ENCODE data around the gene WDR90.

WDR90 gene

DNA sequence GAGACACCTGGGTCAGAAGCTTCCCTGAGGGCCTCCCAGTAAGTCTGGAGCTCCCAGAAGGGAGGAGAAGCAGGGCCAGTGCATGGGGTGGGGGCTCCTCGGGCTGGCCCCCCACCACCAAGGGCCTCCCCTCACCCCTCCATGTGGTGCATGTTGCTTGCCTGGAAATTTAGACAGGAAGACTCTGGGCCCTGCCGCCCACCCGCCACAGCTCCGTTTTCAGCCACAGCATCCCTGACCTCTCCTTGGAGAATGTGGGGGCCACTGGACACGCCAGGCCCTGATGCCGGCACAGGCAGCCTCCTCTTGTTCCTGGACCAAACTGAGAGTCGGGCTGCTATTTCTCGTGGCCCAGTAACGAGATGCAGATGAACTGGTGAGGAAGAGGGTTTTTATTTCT lies 10.3 kb upstream of the WDR90 start:
- DNase-seq (ENCODE audit: insufficient read length, low spot score) (no peak), FAIRE-seq (no peak)
- TF ChIP-seq POLR2A (IDR thresholded peaks at IDR 0.05; ENCODE audit: low read depth, low read length): no peak

DNA sequence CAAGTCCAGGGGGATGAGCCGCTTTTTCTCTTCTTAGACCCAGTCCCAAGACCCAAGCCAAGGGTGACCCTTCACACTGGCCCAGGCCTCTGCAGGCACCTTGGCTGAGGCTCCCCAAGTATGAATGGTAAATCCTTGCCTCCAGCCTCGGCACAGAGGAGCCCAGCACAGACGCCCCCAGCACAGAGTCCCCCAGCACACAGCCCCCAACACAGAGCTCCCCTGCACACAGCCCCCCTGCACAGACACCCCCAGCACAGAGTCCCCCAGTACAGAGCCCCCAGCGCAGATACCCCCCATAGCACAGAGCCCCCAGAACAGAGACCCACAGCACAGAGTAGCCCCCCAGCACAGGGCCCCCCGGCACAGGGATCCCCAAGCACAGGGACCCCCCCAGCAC lies 8.6 kb upstream of the WDR90 start:
- no peak for DNase-seq (ENCODE audit: insufficient read length, low spot score)
- no peak for TF ChIP-seq POLR2A (IDR thresholded peaks at IDR 0.05; ENCODE audit: low read depth, low read length)
- FAIRE-seq: no peak

DNA sequence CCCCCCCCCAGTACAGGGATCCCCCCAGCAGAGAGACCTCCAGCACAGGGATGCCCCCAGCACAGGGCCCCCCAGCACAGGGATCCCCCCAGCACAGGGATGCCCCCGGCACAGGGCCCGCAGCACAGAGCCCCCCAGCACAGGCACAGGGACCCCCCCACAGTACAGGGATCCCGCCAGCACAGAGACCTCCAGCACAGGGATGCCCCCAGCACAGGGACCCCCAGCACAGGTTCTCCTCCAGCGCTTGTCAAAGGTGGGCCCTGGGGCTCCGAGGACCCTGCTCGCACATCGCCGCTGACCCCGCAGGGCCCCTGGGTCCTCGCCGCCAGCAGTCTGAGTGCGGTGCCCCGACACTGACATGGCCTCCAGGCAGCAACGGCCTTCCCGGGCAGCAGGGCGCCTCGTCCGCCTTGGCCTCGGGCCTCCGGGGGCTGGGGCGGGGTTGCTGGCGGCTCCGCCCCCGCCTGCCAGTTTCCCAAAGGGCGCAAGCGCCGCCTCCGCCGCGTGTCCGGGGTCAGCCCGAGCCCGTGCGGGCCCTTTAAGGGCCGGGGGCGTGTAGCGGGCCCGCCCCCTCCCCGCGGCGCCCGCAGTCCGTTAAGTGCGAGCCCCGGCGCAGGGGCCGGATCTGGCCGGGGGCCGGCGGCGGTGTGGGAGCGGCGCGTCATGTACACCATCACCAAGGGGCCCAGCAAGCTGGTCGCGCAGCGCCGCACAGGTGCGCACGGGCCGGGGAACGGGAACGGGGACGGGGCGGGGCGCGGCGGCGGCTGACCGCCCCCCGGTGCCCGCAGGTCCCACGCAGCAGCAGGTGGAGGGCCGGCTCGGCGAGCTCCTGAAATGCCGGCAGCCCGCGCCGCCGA lies 7.6 kb upstream of the WDR90 start, which contains the start of gene MCRIP2:
TSS of gene MCRIP2 (plus strand) at position 503 of the 863 bp plus-strand sequence. CDS start at position 667, 164 bp downstream.
- DNase-seq (ENCODE audit: insufficient read length, low spot score) (peak; percentile 98), FAIRE-seq (no peak)
- peak; percentile 95 for TF ChIP-seq POLR2A (IDR thresholded peaks at IDR 0.05; ENCODE audit: low read depth, low read length)

DNA sequence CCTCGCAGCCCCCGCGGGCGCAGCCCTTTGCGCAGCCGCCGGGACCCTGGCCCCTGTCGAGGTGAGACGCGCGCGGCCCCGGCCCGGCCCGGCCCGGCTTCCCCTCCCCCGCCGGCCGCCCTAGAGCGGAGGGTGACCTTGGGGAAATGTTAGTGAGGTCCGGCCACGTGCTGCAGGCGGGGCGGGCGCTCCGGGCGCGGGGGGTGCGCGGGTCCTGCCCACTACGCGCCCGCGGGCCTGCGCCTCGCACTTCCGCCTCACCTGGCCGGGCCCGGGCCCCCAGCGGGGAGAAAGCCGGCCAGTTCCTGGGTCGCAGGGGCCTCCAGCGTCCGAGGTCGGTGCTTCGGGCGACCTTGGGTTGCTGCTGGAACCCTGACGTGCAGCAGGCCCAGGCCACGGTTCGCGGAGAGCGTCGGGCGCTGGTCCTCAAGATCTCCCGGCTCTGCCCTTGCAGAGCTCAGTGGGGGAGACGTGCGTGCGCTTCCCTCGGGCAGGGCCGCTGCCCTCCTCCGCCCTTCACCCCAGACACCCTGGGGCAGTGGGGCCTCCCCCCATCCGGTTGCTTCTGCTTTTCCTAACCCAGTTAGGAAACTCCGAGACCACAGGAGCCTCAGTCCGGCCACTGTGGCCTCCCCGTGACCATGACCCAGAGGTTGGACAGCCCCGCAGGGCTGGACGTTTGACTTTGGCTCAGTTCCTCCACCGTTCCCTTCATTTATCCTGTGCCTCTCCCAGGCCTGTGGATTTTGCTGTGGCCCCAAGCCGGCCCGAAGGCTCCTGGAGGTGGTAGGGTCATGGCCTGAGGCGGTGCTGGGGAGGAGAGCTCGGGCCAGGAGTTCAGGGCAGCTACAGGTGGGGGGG lies 6.7 kb upstream of the WDR90 start:
- TF ChIP-seq POLR2A (IDR thresholded peaks at IDR 0.05; ENCODE audit: low read depth, low read length): no peak
- FAIRE-seq (no peak), DNase-seq (ENCODE audit: insufficient read length, low spot score) (no peak)

DNA sequence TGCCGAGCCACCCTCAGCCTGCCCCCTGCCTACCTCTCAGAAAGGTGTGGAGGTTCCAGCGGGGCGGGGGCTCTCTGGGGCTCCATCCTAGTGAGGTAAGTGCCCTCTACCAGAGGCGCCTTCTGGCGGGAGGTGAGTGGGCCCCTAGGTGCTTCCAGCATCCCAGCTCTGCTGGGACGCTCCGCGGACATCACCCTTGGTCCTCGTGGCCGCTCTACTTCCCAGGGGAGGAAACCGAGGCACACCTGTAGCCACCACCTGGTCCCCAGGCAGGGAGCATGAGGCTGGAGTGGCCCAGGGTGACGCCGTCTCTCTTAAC lies 6.2 kb upstream of the WDR90 start:
- FAIRE-seq (no peak), DNase-seq (ENCODE audit: insufficient read length, low spot score) (no peak)
- no peak for TF ChIP-seq POLR2A (IDR thresholded peaks at IDR 0.05; ENCODE audit: low read depth, low read length)

DNA sequence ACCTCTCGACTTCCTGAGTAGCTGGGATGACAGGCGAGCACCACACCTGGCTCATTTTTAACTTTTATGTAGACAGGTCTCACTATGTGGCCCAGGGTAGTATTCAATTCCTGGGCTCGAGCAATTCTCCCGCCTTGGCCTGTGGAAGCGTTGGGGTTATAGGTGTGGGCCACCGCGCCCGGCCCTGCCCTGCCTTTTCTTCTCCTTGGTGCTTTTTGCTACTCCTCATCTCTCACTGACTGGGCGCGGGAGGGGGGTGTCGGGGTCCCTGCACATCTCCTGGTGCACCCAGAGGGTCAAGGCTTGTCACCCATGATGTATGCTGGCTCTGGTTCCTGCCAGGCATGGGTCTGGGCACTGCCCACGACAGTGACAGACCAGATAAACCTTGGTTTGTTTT lies 4.6 kb upstream of the WDR90 start:
- DNase-seq (ENCODE audit: insufficient read length, low spot score): no peak
- TF ChIP-seq POLR2A (IDR thresholded peaks at IDR 0.05; ENCODE audit: low read depth, low read length): no peak
- no peak for FAIRE-seq

DNA sequence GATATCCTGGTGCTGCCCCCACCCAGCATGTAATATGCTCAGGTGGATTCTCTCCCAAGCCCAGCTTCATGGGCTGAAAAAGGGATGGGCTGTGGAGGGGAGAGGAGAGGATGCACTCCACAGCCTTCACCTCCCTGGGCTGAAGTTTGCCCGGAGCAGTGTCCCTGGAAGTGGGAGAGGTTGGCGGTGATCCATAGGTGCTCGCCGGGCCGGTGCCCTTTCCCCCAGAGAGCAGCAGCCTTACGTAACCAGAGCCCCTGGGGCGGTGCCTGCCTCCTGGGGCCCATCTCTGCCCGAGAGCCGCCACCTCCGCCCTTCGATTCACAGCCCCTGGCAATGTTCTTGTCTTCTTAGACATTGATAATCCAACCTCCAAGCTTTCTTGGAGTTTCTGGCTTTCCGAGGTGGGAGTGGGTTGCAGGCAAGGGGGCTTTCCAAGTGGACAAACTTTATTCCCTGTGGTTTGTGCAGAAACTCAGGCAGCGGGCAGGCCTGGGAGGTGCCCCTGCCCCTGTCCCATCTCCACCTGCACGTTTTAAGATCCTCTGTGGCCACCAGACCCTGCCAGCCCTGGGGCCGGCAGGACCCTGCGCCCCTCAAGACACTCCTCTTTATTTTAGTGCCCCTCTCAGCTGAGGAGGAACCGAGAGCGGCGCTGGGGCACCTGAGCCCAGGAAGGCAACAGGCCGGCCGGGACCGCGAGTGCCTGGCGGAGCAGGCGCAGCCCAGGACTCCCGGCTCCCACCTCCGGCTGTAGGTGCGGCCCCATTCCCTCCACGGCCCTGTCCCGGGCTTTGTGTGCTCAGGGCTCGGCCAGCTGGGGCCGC lies 3.1 kb upstream of the WDR90 start:
- TF ChIP-seq POLR2A (IDR thresholded peaks at IDR 0.05; ENCODE audit: low read depth, low read length): no peak
- FAIRE-seq (peak; percentile 74), DNase-seq (ENCODE audit: insufficient read length, low spot score) (peak; percentile 91)

DNA sequence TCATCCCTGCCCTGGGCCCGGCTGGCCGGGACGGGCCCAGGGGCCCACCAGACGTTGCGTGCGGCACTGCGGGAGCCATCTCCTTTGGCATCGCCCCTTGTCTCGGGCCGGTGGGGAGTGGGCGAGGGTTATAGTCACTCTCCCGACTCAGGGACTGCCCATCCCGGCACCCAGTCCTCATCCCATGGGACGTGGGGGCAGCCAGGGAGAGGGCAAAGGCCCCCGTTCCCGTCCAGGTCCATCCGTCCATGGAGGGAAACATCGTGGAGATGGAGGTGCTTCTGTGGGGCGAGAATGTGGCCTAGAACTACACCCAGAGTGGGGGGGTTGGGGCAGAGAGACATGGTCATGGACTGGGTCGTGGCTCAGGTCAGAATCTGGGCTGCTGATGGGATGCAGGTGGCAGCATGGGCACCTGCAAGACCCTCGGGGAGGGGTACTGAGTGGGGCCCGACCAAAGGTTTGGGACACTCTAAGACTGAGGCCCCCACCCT lies 2.4 kb upstream of the WDR90 start:
- no peak for DNase-seq (ENCODE audit: insufficient read length, low spot score)
- FAIRE-seq: no peak
- TF ChIP-seq POLR2A (IDR thresholded peaks at IDR 0.05; ENCODE audit: low read depth, low read length): no peak

DNA sequence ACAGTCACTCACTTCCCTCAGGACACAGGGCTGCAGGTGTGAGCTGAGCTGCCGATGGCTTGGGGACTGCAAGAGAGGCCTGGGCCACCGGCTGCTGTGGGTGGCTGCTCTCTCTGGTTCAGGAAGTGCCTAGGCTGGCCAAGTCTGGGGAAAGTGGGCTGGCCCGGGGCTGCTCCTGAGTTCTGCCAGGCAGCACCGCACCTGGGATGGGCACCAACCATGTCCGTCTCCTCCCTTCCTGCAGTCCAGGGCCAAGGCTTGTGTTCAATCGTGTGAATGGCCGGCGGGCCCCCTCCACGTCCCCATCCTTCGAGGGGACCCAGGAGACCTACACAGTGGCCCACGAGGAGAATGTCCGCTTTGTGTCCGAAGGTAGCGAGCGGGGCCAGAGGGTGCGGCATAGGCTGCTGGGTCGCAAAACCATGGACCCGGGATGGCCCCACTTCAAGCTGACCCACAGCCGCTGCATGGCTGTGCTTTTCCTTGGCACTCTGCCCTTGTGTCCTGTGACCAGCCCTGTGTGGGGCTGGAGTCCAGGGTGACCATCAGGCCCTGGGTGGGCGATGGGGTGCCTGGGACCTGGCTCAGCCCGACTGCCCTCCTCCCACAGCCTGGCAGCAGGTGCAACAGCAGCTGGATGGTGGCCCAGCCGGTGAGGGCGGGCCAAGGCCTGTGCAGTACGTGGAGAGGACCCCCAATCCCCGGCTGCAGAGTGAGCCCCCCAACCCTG lies 1.8 kb upstream of the WDR90 start:
- FAIRE-seq (no peak), DNase-seq (ENCODE audit: insufficient read length, low spot score) (no peak)
- no peak for TF ChIP-seq POLR2A (IDR thresholded peaks at IDR 0.05; ENCODE audit: low read depth, low read length)

DNA sequence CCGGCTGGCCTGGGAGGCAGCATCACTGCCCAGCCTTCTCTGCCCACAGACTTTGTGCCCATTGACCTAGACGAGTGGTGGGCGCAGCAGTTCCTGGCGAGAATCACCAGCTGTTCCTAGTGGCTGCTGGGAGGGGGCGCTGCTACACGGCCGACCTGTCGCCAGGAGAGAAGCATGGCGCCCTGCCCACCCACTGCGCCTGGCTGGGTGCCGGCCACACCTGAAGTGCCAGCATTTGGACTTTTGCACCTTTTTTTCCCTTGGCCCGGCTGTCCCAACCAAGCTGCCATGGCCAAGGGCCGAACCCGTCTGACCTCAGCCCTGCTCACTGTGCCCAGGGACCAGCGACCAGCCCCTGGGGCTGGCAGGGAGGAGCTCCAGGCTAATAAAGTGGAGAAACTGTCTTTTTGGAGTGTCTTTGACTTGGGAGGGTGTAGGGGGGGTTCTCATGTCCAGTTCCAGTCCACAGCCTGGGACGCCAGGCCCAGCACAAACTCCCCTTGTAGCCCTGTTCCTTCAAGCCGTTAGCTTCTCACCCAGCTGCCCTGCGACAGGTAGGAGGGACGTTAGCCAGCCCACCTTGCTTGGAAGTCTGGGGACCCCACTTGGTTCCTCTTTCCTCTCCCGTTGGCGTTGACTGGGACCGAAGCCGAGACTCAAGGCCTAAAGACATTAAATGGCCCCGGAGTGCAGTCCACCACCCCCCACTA lies 939 bp upstream of the WDR90 start:
- TF ChIP-seq POLR2A (IDR thresholded peaks at IDR 0.05; ENCODE audit: low read depth, low read length): no peak
- no peak for FAIRE-seq
- DNase-seq (ENCODE audit: insufficient read length, low spot score): no peak

DNA sequence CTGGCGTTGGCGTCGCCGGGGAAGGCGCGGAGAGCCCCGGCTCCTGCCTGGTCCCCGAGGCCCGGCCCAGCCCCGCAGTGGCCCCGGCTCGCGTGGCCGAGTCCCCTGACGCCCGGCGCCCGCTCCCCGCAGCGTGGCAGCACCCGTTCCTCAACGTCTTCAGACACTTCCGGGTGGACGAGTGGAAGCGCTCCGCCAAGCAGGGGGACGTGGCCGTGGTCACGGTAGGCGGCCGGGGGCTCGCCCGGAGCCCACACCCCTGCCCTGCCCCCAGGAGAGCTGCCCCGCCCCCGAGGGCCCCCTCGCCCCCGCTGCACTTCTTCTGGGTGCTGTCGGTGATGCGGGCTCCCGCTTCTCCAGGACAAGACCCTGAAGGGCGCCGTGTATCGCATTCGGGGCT lies 466 bp downstream of the WDR90 start:
- no peak for DNase-seq (ENCODE audit: insufficient read length, low spot score)
- FAIRE-seq: no peak
- TF ChIP-seq POLR2A (IDR thresholded peaks at IDR 0.05; ENCODE audit: low read depth, low read length): 0 out of 2 replicates have a peak, but pooled peaks have one; percentile 11

DNA sequence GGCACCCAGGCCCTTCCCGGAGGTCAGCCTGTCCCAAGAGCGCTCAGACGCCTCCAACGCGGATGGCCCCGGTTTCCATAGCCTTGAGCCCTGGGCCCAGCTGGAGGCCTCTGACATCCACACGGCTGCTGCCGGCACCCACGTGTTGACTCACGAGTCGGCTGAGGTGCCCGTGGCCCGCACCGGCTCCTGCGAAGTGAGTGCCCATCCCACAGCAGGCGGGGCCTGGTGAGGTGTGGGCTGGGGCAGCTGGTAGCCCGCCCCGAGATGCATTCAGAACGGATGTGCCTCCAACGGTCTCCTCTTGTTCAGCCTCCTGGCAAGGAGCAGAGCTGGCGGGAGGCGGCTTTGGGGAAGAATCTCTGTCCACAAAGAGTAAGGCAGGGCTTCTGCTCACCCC lies 2.7 kb downstream of the WDR90 start:
- no peak for TF ChIP-seq POLR2A (IDR thresholded peaks at IDR 0.05; ENCODE audit: low read depth, low read length)
- FAIRE-seq (no peak), DNase-seq (ENCODE audit: insufficient read length, low spot score) (no peak)
